ENCODE results near the gene SLC35D1.

DNA sequence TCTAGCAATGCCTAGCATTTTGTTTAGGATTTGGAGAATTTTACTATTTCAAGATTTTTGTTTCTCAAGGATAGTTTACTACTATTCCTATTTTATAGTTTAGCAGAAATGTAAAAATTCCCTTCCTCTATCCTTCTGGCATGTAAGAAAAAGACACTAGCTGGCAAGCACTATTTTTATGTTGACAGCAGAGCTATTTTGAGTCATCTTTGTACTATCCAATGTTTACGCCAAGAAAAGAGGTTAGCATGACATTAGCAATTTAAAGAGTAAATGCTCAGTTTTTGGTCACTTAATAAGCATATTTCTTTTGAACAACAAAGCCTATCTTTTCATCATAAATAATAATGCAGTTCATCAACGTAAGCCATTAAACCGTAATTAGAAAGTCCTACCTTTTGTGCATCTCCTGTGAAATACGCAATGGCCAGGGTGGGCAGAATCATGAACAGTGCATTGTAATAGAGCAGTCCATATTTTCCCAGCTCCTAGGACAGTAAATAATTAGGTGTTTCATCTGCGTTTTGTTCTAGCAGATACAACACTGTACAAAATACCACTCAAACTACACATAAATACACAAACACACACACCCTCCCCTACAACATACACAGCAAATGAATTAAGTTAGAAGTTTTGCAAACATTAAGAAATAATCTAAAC is 12.0 kb downstream of the SLC35D1 start:
- TF ChIP-seq, protein P1, sequence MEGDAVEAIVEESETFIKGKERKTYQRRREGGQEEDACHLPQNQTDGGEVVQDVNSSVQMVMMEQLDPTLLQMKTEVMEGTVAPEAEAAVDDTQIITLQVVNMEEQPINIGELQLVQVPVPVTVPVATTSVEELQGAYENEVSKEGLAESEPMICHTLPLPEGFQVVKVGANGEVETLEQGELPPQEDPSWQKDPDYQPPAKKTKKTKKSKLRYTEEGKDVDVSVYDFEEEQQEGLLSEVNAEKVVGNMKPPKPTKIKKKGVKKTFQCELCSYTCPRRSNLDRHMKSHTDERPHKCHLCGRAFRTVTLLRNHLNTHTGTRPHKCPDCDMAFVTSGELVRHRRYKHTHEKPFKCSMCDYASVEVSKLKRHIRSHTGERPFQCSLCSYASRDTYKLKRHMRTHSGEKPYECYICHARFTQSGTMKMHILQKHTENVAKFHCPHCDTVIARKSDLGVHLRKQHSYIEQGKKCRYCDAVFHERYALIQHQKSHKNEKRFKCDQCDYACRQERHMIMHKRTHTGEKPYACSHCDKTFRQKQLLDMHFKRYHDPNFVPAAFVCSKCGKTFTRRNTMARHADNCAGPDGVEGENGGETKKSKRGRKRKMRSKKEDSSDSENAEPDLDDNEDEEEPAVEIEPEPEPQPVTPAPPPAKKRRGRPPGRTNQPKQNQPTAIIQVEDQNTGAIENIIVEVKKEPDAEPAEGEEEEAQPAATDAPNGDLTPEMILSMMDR (IDR thresholded peaks at IDR 0.05) = no peak
- no peak for TF ChIP-seq POLR2AphosphoS5 (IDR thresholded peaks at IDR 0.05)
- no peak for TF ChIP-seq POLR2A (IDR thresholded peaks at IDR 0.05)
- no peak for TF ChIP-seq EP300 (IDR thresholded peaks at IDR 0.05)

Data from upper lobe of left lung (tissue), 4 donors.